HG02588 (cell line): ENCODE measurements around the gene ARF1.
A peak's percentile ranks its signal among the peaks of the same experiment; 100 is the strongest.

Experiments
- ATAC-seq: cut with Tn5 transposase; IDR thresholded peaks from one replicate; pipeline ENCODE4 v1.9.1; 2021; ENCODE audit warnings: mild to moderate bottlenecking, moderate library complexity; ENCODE audit not compliant: unreplicated experiment

The ARF1 gene

GRCh38 chr1:228082214-228082917 lies at the start of gene ARF1:
ARF1 (plus strand) TSS chr1:228082708; CDS start chr1:228097115, 14,407 bp downstream.
- peak; percentile 75 for ATAC-seq

- no peak for ATAC-seq
Measured at GRCh38 chr1:228033376-228033775, 49.1 kb upstream of the ARF1 start.

GRCh38 chr1:228034954-228035837 lies 47.3 kb upstream of the ARF1 start:
- no peak for ATAC-seq

- ATAC-seq = no peak
Measured at GRCh38 chr1:228035844-228036243, 46.7 kb upstream of the ARF1 start.

GRCh38 chr1:228036701-228037231 lies 45.7 kb upstream of the ARF1 start:
- no peak for ATAC-seq

GRCh38 chr1:228037401-228038386 lies 44.8 kb upstream of the ARF1 start:
- ATAC-seq = peak; percentile 78

- ATAC-seq = no peak
Measured at GRCh38 chr1:228038387-228039005, 44.0 kb upstream of the ARF1 start.

- ATAC-seq = no peak
Measured at GRCh38 chr1:228039006-228039903, 43.3 kb upstream of the ARF1 start.

GRCh38 chr1:228039986-228040385 lies 42.5 kb upstream of the ARF1 start:
- no peak for ATAC-seq

- ATAC-seq = no peak
Measured at GRCh38 chr1:228041316-228041715, 41.2 kb upstream of the ARF1 start.

GRCh38 chr1:228042508-228042907 lies 40.0 kb upstream of the ARF1 start:
- no peak for ATAC-seq

- no peak for ATAC-seq
Measured at GRCh38 chr1:228043281-228043848, 39.1 kb upstream of the ARF1 start.

GRCh38 chr1:228044961-228045360 lies 37.5 kb upstream of the ARF1 start:
- ATAC-seq = no peak

- ATAC-seq = no peak
Measured at GRCh38 chr1:228045405-228045804, 37.1 kb upstream of the ARF1 start.

GRCh38 chr1:228045871-228046270 lies 36.6 kb upstream of the ARF1 start:
- no peak for ATAC-seq

- ATAC-seq = no peak
Measured at GRCh38 chr1:228046421-228047182, 35.9 kb upstream of the ARF1 start.

GRCh38 chr1:228047183-228047466 lies 35.4 kb upstream of the ARF1 start:
- no peak for ATAC-seq

GRCh38 chr1:228048120-228048519 lies 34.4 kb upstream of the ARF1 start:
- no peak for ATAC-seq
